Measurements from ENCODE around the gene ELL3. TPM values are rescaled to one million over a fixed set of nuclear protein-coding genes. Genes with fewer than 3 reads are reported as not detected.

The ELL3 gene
- total RNA-seq, 1 experiment from 2014 or later: 35.8 TPM

- BruUV-seq (replicated peaks): no TSS peak
- CTCF ChIA-PET: no interaction called here
Measured at GRCh38 chr15:43772624-43773023, 4.1 kb downstream of the ELL3 start.

GRCh38 chr15:43771816-43772215, 5.0 kb downstream of the ELL3 start:
- no peaks in the 10 kb centered on the region for H3K9me2 ChIP-seq (replicated peaks; ENCODE audit: low read length)
- no peak for ATAC-seq
- no TSS peak for BruUV-seq (replicated peaks)
- H3K4me2 ChIP-seq (ENCODE audit: low read length): no peak overlapping the region
- no peak overlapping the region for H3K4me3 ChIP-seq (ENCODE audit: low read length)
- peaks cover 57% of the 10 kb centered on the region for H3K36me3 ChIP-seq (ENCODE audit: low read depth, low read length)
- intact Hi-C loops (cut with micrococcal nuclease): no loop called here
- CTCF ChIA-PET: no interaction called here
- H3K9ac ChIP-seq (ENCODE audit: low read length): no peak overlapping the region
- H3K4me1 ChIP-seq (ENCODE audit: insufficient read depth, low read length): peaks cover 11% of the 10 kb centered on the region; the same call in 1 of the 2 replicates
- H3K27me3 ChIP-seq (ENCODE audit: low read length): no peaks in the 10 kb centered on the region
- no peak for TF ChIP-seq EZH2 (IDR thresholded peaks at IDR 0.05; ENCODE audit: low read length, unreplicated experiment)
- no peak for TF ChIP-seq CTCF (conservative IDR thresholded peaks at IDR 0.05; ENCODE audit: low read depth, low read length)
- POLR2A ChIA-PET (ENCODE audit: unreplicated experiment): interaction anchor here (0.6 kb wide), 1 partner anchor 39 kb away, joined by 3 read pairs; no protein-coding TSS in a partner anchor
- H3K9me3 ChIP-seq (ENCODE audit: low read length): no peaks in the 10 kb centered on the region
- no peaks in the 10 kb centered on the region for H3F3A ChIP-seq (ENCODE audit: low read length, unreplicated experiment)
- H4K20me1 ChIP-seq (ENCODE audit: low read length): no peaks in the 10 kb centered on the region
- H3K79me2 ChIP-seq (ENCODE audit: low read length): peaks cover 10% of the 10 kb centered on the region; the same call in 1 of the 2 replicates
- DNase-seq: no peak
- no peak overlapping the region for H3K27ac ChIP-seq (ENCODE audit: low read length)
- no peak overlapping the region for H2AFZ ChIP-seq (ENCODE audit: low read length)

More at GRCh38 chr15:43772624-43773023, 4.1 kb downstream of the ELL3 start:
- Histone ChIP-seq H3K4me3 (ENCODE audit: low read length) (no peak overlapping the region), H3K9ac (ENCODE audit: low read length) (no peak overlapping the region), H3K27ac (ENCODE audit: low read length) (no peak overlapping the region), H3K9me2 (replicated peaks; ENCODE audit: low read length) (no peaks in the 10 kb centered on the region), H3K27me3 (ENCODE audit: low read length) (no peaks in the 10 kb centered on the region), H3K9me3 (ENCODE audit: low read length) (no peaks in the 10 kb centered on the region), H3K4me1 (ENCODE audit: insufficient read depth, low read length) (peaks cover 12% of the 10 kb centered on the region; the same call in 1 of the 2 replicates), H4K20me1 (ENCODE audit: low read length) (no peaks in the 10 kb centered on the region), H2AFZ (ENCODE audit: low read length) (no peak overlapping the region), H3K79me2 (ENCODE audit: low read length) (peaks cover 10% of the 10 kb centered on the region; the same call in 1 of the 2 replicates), H3K36me3 (ENCODE audit: low read depth, low read length) (peaks cover 52% of the 10 kb centered on the region), H3F3A (ENCODE audit: low read length, unreplicated experiment) (no peaks in the 10 kb centered on the region), H3K4me2 (ENCODE audit: low read length) (no peak overlapping the region)
- DNase-seq: no peak
- no peak for ATAC-seq
- POLR2A ChIA-PET (ENCODE audit: unreplicated experiment): no interaction called here
- intact Hi-C loops (cut with micrococcal nuclease): no loop called here
- TF ChIP-seq EZH2 (IDR thresholded peaks at IDR 0.05; ENCODE audit: low read length, unreplicated experiment) (no peak), EZH2phosphoT487 (IDR thresholded peaks at IDR 0.05; ENCODE audit: borderline replicate concordance, low read length) (no peak), CTCF (conservative IDR thresholded peaks at IDR 0.05; ENCODE audit: low read depth, low read length) (no peak)

- H3F3A ChIP-seq (ENCODE audit: low read length, unreplicated experiment): no peaks in the 10 kb centered on the region
- BruUV-seq (replicated peaks): no TSS peak
- H4K20me1 ChIP-seq (ENCODE audit: low read length): no peaks in the 10 kb centered on the region
- CTCF ChIA-PET: interaction anchor here (0.6 kb wide), 1 partner anchor 27 kb away, joined by 4 read pairs; no protein-coding TSS in a partner anchor
- H3K4me3 ChIP-seq (ENCODE audit: low read length): no peak overlapping the region
- DNase-seq: peak; percentile 75
- POLR2A ChIA-PET (ENCODE audit: unreplicated experiment): no interaction called here
- intact Hi-C loops (cut with micrococcal nuclease): no loop called here
- no peak overlapping the region for H2AFZ ChIP-seq (ENCODE audit: low read length)
- H3K9ac ChIP-seq (ENCODE audit: low read length): no peak overlapping the region
- no peaks in the 10 kb centered on the region for H3K27me3 ChIP-seq (ENCODE audit: low read length)
- TF ChIP-seq EZH2 (IDR thresholded peaks at IDR 0.05; ENCODE audit: low read length, unreplicated experiment) (no peak), CTCF (conservative IDR thresholded peaks at IDR 0.05; ENCODE audit: low read depth, low read length) (peak; percentile 85)
- H3K27ac ChIP-seq (ENCODE audit: low read length): no peak overlapping the region
- no peaks in the 10 kb centered on the region for H3K9me3 ChIP-seq (ENCODE audit: low read length)
- H3K4me1 ChIP-seq (ENCODE audit: insufficient read depth, low read length): no peaks in the 10 kb centered on the region; the same call in 1 of the 2 replicates
- peaks cover 77% of the 10 kb centered on the region for H3K36me3 ChIP-seq (ENCODE audit: low read depth, low read length)
- no peaks in the 10 kb centered on the region for H3K9me2 ChIP-seq (replicated peaks; ENCODE audit: low read length)
- H3K79me2 ChIP-seq (ENCODE audit: low read length): no peaks in the 10 kb centered on the region
- peak; percentile 66 for ATAC-seq
- H3K4me2 ChIP-seq (ENCODE audit: low read length): no peak overlapping the region
Measured at GRCh38 chr15:43769584-43770228, 7.1 kb downstream of the ELL3 start.

Measured in PC-3 (cell line).